IPS DF 4.7 (cell line): ENCODE data around the gene HDAC11.

ENCODE experiments used
- DNase-seq: peaks from one replicate; pipeline ENCODE4 v3.0.0-alpha.2; 2013; ENCODE audit warnings: low spot score; ENCODE audit errors: extremely low read depth

HDAC11 gene

DNA sequence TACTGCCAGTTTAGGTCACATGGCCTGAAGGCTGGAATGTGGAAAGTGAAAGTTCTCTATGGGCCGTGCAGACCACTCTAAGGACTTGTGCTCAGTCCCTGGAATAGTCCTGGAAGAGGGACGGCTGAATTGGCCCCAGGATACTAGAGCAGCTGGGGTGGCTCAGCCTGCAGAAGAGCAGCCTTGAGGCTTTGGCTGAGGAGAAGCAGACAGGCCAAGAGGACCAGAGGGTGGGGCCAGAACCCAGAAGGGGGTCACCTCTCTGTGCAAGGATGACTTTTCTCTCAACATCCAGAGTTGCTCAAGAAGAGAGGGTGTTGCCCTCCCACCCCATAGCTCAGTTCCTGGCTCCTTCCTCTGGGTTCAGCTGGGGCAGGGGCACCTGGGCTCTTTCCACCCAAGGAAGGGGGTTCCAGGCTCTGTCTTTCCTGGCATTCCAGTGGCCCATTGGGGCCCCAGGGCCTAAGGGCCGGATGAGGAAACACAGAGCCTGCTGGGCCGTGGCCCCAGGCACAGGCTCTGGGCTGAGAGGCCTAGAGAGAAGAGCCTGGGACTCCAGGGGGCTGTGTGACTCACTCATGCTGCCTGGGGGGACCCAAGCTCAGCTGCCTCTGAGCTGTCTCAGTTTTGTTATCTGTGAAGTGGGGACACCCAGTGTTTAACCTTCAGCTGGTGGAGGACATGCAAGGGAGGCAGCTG, 60.3 kb downstream of the HDAC11 start:
- DNase-seq = no peak

DNA sequence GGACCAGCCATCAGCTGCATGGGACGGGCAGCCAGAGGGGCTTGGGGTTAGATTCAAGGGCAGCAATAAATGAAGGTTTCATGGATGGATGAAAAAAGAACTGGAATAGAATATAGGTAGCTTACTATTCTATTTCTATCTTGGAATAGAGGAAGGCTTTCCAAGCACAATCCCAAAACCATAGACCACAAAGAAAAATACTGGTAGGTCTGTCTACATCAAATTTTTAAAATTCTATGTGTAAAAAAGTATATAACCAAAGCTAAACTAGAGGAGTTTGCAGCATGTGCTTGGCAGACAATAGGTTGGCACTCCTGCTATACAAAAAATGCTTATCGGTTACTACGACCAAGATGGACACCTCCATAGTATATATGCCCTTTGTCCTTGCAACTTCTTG, 61.6 kb downstream of the HDAC11 start:
- no peak for DNase-seq

DNA sequence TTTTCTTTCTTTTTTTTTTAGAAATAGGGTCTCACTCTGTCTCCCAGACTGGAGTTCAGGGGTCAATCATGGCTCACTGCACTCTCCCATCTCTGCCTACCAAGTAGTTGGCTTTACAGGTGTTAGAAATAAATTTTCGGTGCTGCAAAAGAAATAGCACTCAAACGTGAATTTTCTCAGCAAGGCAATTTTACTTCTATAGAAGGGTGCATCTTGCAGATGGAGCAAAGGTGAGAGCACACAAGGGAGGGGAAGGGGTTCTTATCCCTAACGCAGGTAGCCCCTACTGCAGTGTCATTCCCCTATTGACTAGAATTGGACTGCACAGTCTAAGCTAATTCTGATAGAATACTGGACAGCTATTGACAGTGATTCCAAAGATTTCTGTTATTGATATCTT, 62.0 kb downstream of the HDAC11 start:
- no peak for DNase-seq

DNA sequence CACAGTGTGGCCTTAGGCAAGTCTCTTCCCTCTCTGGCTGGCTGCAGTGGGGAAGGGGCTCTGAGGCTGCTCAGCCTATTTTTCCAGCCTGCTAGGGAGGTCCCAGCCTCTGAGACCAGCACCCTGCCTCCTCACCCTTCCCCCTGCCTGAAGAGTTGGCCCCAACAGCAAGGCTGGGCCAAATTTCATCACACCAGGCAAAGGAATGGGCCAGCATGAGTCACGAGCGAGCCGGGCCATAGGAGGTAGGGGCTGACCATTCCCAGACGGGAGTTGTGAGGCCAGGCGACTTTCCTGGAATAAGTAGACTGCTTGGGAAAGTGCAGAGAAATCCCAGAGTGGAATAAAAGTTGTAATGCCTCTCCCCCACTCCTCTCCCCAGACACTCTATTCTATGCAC, 63.1 kb downstream of the HDAC11 start:
- no peak for DNase-seq

GRCh38 chr3:13544293-13544831, 64.3 kb downstream of the HDAC11 start:
- no peak for DNase-seq

DNA sequence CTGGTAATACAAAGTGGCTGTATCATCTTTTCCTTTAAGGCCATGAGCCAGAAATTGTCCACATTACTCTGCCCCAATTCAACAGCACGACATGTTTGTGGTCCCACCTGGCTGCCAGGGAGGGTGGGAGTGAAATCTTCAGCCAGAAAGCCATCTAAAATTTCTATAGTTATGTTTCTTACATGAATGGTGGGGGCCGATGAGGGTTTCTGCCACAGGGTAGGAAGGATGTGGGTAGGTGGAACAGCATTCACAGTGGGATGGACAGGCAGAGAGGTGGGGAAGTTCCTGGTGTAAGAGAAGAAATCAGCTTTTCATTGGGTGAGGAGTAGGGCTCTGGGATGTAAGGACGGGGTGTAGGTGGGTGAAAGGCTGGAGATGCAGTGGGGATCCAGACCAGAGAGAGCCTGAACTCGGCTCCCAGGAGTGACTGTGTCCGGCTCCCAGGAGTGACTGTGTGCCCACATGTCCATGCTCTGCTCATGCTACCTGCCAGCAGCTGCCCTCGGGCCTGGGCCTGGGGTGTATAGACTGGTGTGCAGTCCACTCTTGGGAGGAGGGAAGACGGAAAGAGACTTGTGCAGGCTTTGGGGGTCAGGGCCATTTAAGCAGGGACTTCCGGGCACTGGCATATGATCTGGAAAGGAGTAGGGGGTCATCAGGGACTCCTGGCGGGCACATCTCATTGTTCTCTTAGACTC, 65.0 kb downstream of the HDAC11 start:
- no peak for DNase-seq

DNA sequence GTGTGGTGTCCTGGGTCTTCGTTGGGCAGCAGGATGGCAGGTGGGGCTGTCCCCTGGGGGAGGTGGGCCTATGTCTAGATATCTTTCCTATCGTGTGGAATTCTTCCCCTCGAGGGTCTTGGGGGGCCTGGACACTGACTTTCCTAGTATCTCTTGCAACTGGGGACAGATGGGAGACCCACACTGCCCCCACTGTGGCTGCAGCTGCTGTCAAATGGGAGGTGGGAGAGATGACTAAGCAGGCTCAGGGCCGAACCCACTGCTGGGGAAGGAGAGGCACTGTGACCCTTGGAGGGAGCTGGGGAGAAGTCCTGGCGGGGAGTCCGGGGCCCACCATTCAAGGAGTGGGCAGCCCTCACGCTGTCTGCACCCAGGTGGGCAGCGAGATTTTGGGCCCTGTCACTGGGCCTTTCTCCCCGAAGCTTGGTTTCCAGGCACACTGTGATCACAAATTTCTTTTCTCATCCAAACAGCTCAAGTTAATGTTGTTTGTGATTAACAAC, 65.9 kb downstream of the HDAC11 start:
- DNase-seq = no peak

DNA sequence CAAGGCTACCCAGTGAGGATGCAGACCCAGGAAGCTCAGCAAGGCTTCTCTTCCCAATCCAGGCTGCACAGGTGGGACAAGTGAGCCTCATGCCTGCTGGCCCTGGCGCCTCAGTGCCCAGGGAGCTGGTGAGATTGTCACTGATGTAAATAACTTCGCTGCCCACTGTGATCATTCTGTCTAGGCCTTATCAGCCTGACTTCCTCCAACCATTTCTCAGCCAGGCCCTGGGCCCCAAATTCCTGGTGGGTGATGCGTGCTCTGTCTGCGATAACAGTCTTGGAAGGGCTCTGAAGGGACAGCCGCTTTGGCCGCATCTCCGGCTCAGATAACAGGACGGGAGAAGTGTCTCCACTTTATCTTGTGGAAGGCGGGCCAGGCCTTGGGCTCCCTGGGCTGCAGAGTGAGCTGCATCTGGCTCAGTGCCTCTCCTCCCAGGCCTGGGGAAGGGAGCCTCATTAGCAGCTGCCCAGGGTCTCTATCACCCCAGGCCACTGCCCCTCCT, 66.6 kb downstream of the HDAC11 start:
- no peak for DNase-seq

GRCh38 chr3:13547591-13548371, 67.7 kb downstream of the HDAC11 start:
- DNase-seq = no peak

- DNase-seq = no peak
Observed at GRCh38 chr3:13548696-13549622, 68.9 kb downstream of the HDAC11 start, which contains the start of gene FBLN2. Gene FBLN2, plus strand, starts transcription at chr3:13549125. Its CDS starts 21,231 bp downstream, at chr3:13570356.

DNA sequence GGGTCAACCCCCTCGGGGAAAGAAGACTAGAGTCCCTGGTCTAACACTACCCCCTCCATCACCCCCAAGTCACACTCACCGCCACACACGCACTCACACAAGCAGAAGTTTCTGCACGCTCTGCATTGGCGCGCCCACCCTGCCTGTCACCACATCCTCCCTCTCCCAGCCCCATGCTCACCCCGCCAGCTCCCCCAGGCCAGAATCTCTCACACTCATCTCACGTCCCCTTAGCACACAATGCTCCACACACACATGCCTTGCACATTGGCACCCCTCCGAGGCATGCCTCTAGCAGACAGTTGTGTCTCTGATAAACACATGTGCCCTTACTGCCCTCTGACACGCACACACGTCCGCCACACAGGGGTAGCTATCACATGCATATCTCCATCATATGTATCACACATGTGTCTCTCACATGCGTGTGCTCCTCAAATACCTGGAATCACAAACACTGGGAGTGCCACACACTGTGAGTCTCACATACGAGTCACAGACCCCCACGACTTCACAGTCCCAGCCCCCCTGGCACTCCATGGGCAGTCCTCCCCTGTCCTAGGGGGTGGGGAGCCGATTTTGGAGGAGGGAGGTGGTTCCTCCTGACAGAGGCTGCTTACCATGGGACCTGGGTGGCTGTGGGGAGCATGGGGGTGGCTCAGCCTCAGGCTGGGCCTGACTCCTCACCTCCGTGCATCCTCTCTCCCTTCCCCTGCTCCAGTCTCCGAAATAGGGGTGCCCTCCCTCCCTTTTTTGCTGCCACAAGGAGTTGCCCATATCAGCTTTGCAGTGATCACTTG, 69.7 kb downstream of the HDAC11 start:
- no peak for DNase-seq

- no peak for DNase-seq
Observed at GRCh38 chr3:13550423-13550690, 70.3 kb downstream of the HDAC11 start.

GRCh38 chr3:13550791-13551360, 70.8 kb downstream of the HDAC11 start:
- no peak for DNase-seq

- DNase-seq = no peak
Observed at GRCh38 chr3:13552857-13553652, 72.9 kb downstream of the HDAC11 start.

DNA sequence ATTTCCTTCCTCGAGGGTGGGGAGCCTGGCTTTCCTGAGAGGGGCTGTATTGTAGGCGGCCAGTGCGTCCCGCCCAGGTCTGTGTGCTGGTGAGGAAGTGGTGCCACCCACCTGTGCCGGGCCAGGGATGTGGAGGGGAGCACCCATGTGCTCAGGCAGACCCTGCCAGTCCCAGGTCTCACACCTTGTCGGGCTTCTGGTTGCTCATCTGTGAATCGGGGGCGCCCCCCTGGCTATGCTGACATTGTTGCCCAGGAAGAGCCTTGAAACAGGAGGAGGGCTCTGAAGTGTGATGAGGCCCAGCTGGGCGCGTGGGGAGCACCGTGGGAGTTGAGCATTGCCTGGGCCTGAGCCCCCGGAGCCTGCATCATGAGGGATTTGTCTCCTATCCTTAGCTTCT, 73.6 kb downstream of the HDAC11 start:
- DNase-seq = no peak

GRCh38 chr3:13555753-13556152, 75.6 kb downstream of the HDAC11 start:
- DNase-seq = no peak
